T-helper 2 cell treated with Interferon-gamma antibody and Interleukin-4, amounts not matched to agents 5 μg/mL and 100 μg/mL, for 36 hours (primary cell): Measurements from ENCODE around the gene ZNF618.
"Not testable (repeated sequence)": the region's sequence is repeated elsewhere in the genome, so short reads cannot be mapped to it uniquely, and the experiment has no call there.

Experiments used
- DNase-seq: peaks from one replicate; pipeline ENCODE4 v3.0.0; 2021; ENCODE audit warnings: low spot score
- H3K27ac Mint-ChIP-seq: one replicate; pipeline ENCODE4 v1.8.0; 2021; ENCODE audit warnings: mild to moderate bottlenecking, mixed read lengths
- H3K27me3 Mint-ChIP-seq: one replicate; pipeline ENCODE4 v1.8.0; 2021; ENCODE audit warnings: low read depth, mixed read lengths
- H3K36me3 Mint-ChIP-seq: one replicate; pipeline ENCODE4 v1.8.0; 2021; ENCODE audit warnings: low read depth, mixed read lengths
- H3K4me1 Mint-ChIP-seq: one replicate; pipeline ENCODE4 v1.8.0; 2021; ENCODE audit warnings: low read depth, mixed read lengths
- H3K4me3 Mint-ChIP-seq: one replicate; pipeline ENCODE4 v1.8.0; 2022; ENCODE audit warnings: mild to moderate bottlenecking, moderate library complexity, mixed read lengths
- H3K9me3 Mint-ChIP-seq: one replicate; pipeline ENCODE4 v1.8.0; 2021; ENCODE audit warnings: mixed read lengths

ZNF618 gene

DNA sequence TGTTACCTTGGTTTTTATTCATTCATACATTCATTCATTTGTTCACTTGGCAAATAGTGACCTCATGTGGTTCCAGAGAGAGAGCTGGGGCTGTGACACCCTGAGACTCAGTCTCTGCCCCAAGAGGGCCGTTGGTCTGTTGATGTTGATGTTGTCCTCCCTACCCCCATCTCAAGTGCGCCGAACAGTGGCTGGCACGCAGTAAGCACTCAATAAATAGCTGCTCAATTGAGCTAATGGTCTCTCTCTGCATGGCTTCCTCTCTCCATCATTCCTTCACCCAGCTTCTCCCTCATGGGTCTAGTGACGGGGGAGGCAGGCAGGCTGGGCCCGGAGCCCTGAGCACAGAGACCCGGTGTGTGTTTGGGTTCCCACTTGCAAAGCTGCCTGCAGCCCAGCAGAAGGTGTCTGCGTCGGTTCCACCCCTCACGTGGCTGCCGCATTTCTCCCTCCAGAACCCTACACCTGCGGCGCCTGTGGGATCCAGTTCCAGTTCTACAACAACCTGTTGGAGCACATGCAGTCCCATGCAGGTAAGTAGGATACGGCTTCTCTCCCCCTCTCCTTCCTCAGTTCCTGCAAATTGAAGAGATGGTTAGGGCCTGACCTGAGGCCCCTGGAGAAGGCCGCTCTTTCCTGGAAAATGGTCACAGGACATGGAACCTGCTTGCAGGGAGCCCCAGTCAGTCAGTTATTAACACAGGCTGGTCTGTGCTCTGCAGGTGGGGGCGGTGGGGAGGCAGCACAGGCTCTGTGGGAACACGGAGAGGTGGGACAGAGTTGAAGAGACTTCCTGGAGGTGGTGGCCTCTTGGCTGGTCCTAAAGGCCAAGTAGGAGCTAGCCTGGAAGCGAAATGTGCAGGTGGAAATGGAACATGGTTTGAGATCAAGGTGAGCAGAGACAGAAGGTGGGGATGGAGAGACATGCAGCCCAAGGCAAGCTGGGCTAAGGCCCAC, 160.0 kb downstream of the ZNF618 start:
- H3K27ac Mint-ChIP-seq: no peak overlapping the region
- DNase-seq: no peak
- H3K36me3 Mint-ChIP-seq: no peaks in the 10 kb centered on the region
- H3K9me3 Mint-ChIP-seq: no peaks in the 10 kb centered on the region
- H3K4me1 Mint-ChIP-seq: no peaks in the 10 kb centered on the region
- no peak overlapping the region for H3K4me3 Mint-ChIP-seq
- no peaks in the 10 kb centered on the region for H3K27me3 Mint-ChIP-seq

DNA sequence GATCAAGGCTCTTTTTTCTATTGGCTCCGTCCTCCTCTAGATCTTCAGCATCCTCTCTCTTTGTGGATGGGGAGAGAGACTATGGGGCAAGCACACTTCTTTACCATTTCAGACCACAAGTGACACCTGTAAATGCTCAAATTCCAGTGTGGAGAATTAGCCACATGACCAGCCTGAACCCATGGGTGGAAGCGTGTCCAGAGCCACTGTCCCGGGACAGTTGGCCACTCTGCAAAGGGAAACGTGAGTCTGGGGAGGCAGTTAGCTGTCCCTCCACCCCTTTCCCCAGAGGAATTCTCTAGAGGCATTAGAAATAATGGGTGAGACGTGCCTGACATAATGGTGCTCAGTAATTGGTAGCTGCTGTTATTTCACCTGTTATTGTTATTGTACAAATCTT, 161.1 kb downstream of the ZNF618 start:
- Mint-ChIP-seq H3K4me3 (no peak overlapping the region), H3K36me3 (no peaks in the 10 kb centered on the region), H3K9me3 (no peaks in the 10 kb centered on the region), H3K4me1 (no peaks in the 10 kb centered on the region), H3K27ac (no peak overlapping the region), H3K27me3 (no peaks in the 10 kb centered on the region)
- DNase-seq: no peak

DNA sequence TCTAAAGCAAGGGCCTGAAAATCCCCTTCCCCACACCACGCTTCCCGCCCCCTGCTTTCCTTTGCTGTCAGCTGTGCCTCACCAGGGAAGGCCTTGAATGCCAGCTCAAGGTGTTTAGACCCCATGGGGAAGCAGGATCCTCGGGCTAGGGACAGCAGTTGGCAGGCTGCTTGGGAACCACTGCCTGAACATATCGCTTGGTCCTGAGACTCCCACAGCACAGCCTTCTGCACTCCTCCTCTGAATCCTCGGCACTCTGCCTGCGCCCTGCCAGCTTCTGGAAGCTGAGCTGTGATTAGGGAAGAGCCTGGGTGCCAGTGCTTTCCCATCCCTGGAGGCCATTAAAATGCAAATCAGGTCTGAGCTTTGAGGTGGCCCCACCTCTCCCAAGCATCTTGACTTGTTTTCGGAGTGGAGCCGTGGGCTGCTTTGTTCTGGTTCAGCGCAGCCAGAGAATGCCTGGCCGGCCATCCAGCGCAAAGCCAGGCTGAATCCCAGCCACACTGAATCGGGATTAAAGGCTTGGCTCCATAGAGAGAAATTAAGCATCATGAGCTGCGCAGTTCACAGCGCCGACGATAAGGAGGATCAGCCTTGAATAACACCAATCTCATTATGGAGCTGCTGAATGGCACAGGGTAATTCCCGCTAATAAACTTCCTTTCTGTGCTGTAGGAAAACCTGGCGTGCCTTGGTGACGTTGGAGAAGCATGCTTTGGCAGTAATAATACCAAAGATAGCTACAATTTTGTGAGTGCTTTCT, 162.0 kb downstream of the ZNF618 start:
- Mint-ChIP-seq H3K9me3 (no peaks in the 10 kb centered on the region), H3K27me3 (no peaks in the 10 kb centered on the region), H3K27ac (no peak overlapping the region), H3K4me1 (no peaks in the 10 kb centered on the region), H3K36me3 (no peaks in the 10 kb centered on the region), H3K4me3 (no peak overlapping the region)
- no peak for DNase-seq

DNA sequence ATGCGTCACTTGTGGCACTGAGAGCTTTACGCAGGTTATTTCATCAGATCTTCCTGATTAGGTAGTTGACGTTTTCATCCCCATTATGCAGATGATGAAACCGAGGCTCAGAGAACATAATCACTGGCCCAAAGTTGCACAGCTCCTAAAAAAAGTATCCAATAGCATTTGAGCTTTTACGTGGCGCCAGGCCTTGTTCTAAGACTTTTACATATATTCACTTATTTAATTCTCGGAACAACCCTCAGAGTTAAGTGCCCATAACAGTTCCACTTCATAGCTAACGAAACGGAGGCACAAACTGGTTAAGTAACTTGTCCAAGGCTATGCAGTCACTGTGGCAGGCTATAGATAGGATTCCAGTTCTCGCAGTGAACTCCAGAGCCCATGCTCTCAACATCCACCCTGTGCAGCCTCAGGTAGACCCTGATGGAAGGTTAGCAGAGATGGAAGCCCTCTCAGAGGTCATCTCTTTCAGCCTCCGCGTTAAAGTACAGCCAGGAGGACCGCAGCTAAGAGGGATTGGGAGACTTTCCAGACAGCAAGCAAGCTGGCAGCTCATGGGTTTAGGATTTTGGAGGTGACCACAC, 162.7 kb downstream of the ZNF618 start:
- peak; percentile 2 for DNase-seq
- no peaks in the 10 kb centered on the region for H3K27me3 Mint-ChIP-seq
- H3K9me3 Mint-ChIP-seq: no peaks in the 10 kb centered on the region
- H3K27ac Mint-ChIP-seq: no peak overlapping the region
- H3K36me3 Mint-ChIP-seq: no peaks in the 10 kb centered on the region
- no peaks in the 10 kb centered on the region for H3K4me1 Mint-ChIP-seq
- no peak overlapping the region for H3K4me3 Mint-ChIP-seq

DNA sequence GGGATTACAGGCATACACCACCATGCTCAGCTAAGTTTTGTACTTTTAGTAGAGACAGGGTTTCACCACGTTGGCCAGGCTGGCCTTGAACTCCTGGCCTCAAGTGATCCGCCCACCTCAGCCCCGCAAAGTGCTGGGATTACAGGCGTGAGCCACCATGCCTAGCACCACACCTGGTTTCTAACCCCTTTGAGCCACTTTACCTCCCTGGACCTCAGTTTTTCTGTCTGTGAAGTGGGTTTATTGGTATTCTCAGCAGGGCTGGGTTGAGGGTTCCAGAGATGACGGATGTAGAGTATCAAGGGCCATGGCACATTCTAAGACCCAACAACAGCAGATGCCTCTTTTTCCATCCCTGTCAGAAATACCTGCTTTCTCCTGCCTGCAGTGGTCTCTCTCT, 163.4 kb downstream of the ZNF618 start:
- no peak overlapping the region for H3K27ac Mint-ChIP-seq
- no peak for DNase-seq
- H3K4me1 Mint-ChIP-seq: no peaks in the 10 kb centered on the region
- no peaks in the 10 kb centered on the region for H3K27me3 Mint-ChIP-seq
- no peak overlapping the region for H3K4me3 Mint-ChIP-seq
- no peaks in the 10 kb centered on the region for H3K9me3 Mint-ChIP-seq
- H3K36me3 Mint-ChIP-seq: no peaks in the 10 kb centered on the region

DNA sequence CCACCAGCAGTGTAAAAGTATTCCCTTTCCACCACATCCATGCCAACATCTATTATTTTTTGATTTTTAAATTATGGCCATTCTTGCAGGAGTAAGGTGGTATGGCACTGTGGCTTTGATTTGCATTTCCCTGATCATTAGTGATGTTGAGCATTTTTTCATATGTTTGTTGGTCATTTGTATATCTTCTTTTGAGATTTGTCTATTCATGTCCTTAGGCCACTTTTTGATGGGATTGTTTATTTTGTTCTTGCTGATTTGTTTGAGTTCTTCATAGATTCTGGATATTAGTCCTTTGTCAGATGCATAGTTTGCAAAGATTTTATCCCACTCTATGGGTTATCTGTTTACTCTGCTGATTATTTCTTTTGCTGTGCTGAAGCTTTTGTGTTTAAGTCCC, 167.6 kb downstream of the ZNF618 start:
- H3K4me3 Mint-ChIP-seq, H3K27me3 Mint-ChIP-seq, DNase-seq, H3K36me3 Mint-ChIP-seq, H3K9me3 Mint-ChIP-seq, H3K27ac Mint-ChIP-seq, H3K4me1 Mint-ChIP-seq: not testable (repeated sequence)

DNA sequence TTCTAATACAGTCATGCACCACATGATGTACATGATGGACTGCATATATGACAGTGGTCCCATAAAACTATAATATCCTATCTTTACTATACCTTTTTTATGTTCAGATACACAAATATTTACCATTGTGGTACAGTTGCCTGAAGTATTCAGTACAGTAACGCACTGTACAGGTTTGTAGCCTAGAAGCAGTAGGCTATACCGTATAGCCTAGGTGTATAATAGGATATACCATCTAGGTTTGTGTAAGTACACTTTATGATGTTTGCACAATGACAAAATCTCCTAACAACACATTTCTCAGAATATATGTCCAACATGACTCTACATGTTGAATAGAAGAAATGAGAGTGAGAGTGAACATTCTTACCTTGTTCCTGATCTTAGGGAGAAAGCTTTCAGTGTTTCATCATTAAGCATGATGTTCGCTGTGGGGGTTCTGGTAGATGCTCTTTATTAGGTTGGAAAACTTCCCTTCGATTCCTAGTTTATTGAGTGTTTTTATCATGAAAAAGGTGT, 170.2 kb downstream of the ZNF618 start:
- H3K9me3 Mint-ChIP-seq: no peaks in the 10 kb centered on the region
- peaks cover 2% of the 10 kb centered on the region for H3K27me3 Mint-ChIP-seq
- no peak for DNase-seq
- no peaks in the 10 kb centered on the region for H3K36me3 Mint-ChIP-seq
- H3K4me1 Mint-ChIP-seq: no peaks in the 10 kb centered on the region
- H3K27ac Mint-ChIP-seq: no peak overlapping the region
- H3K4me3 Mint-ChIP-seq: no peak overlapping the region

DNA sequence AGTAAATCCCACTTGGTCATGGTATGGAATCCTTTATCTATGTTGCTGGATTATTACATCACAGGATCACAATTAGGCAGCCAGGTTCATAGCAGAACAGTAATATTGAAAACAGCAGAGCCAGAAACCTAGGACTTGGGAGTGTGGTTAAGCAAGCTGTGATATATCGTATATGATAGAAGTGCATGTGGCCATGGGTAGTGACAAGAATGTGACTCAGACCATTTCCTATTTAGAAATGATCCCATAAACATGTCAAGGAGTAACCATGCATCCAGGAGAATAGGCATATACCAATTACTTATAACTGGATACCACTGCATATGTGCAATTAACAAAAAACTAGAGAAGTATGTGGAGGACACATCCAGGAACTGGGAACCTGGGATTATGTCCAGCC, 170.8 kb downstream of the ZNF618 start:
- Mint-ChIP-seq H3K9me3 (no peaks in the 10 kb centered on the region), H3K27ac (no peak overlapping the region), H3K36me3 (no peaks in the 10 kb centered on the region), H3K4me1 (no peaks in the 10 kb centered on the region), H3K27me3 (peaks cover 2% of the 10 kb centered on the region), H3K4me3 (no peak overlapping the region)
- no peak for DNase-seq

DNA sequence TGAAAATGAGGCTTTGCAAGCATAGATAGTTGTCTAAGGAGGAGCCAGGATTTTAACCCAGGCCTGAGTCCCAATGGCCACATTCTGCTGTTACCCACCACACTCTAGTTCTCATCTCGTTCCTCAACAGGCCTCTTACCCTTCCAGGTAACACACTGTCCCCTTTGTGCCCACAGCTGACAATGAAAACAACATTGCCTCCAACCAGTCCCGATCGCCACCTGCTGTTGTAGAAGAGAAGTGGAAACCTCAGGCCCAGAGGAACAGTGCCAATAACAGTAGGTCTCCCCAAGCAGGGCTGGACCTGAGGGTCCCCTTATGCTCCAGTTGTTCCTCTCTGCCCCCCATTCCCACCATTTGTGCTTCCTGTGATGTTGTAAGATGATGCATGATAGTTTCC, 171.6 kb downstream of the ZNF618 start:
- H3K36me3 Mint-ChIP-seq: no peaks in the 10 kb centered on the region
- no peak for DNase-seq
- H3K4me3 Mint-ChIP-seq: no peak overlapping the region
- H3K9me3 Mint-ChIP-seq: no peaks in the 10 kb centered on the region
- peaks cover 2% of the 10 kb centered on the region for H3K27me3 Mint-ChIP-seq
- no peak overlapping the region for H3K27ac Mint-ChIP-seq
- no peaks in the 10 kb centered on the region for H3K4me1 Mint-ChIP-seq

DNA sequence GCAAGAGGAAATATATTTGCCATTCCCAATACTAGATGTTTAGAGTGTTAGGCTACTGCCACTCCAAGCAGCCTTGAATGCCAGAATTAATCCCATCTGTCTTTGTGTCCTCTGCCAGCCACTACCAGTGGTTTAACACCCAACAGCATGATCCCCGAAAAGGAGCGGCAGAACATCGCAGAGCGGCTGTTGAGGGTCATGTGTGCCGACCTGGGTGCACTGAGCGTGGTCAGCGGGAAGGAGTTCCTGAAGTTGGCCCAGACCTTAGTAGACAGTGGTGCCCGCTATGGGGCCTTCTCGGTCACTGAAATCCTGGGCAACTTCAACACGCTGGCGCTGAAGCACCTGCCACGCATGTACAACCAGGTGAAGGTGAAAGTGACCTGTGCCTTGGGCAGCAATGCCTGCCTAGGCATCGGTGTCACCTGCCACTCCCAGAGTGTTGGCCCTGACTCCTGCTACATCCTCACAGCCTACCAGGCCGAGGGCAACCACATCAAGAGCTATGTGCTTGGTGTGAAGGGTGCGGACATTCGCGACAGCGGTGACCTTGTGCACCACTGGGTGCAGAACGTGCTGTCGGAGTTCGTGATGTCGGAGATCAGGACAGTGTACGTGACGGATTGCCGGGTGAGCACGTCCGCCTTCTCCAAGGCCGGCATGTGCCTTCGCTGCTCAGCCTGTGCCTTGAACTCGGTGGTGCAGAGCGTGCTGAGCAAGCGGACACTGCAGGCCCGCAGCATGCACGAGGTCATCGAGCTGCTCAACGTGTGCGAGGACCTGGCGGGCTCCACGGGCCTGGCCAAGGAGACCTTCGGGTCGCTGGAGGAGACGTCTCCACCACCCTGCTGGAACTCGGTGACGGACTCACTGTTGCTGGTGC, 172.7 kb downstream of the ZNF618 start:
- DNase-seq: no peak
- H3K27me3 Mint-ChIP-seq: peaks cover 2% of the 10 kb centered on the region
- H3K4me3 Mint-ChIP-seq: no peak overlapping the region
- H3K4me1 Mint-ChIP-seq: no peaks in the 10 kb centered on the region
- H3K9me3 Mint-ChIP-seq: no peaks in the 10 kb centered on the region
- H3K36me3 Mint-ChIP-seq: no peaks in the 10 kb centered on the region
- H3K27ac Mint-ChIP-seq: no peak overlapping the region

DNA sequence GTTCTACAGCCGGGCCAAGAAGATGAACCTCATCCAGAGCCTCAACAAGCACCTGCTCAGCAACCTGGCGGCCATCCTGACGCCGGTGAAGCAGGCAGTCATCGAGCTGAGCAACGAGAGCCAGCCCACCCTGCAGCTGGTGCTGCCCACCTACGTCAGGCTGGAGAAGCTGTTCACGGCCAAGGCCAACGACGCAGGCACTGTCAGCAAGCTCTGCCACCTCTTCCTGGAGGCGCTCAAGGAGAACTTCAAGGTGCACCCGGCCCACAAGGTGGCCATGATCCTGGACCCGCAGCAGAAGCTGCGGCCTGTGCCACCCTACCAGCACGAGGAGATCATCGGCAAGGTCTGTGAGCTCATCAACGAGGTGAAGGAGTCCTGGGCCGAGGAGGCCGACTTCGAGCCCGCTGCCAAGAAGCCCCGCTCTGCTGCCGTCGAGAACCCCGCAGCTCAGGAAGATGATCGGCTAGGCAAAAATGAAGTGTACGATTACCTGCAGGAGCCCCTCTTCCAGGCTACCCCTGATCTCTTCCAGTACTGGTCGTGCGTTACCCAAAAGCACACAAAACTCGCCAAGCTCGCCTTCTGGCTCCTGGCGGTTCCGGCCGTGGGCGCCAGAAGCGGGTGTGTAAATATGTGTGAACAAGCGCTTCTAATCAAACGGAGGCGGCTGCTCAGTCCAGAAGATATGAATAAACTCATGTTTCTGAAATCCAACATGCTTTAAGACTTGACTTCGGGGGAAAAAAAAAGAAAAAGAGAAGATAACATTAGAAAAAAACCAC, 173.5 kb downstream of the ZNF618 start:
- Mint-ChIP-seq H3K27ac (no peak overlapping the region), H3K4me1 (no peaks in the 10 kb centered on the region), H3K4me3 (no peak overlapping the region)

DNA sequence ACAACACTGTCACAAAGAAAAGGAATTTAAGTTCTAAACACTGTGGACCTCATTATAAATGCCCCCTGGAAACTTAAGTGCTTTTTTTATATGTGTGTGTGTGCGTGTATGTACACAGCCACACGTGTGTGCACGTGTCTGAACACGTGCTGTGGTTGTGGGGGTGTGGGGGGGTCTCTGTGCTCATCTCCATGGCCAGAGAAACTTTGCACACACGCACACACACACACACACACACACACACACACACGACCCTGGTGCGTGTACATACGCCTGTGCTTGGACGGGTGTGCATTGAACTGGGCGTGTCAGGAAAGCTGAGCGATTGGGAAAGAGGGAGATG, 174.1 kb downstream of the ZNF618 start:
- Mint-ChIP-seq H3K36me3 (no peaks in the 10 kb centered on the region), H3K4me3 (no peak overlapping the region), H3K27ac (no peak overlapping the region), H3K9me3 (no peaks in the 10 kb centered on the region), H3K27me3 (peaks cover 2% of the 10 kb centered on the region), H3K4me1 (no peaks in the 10 kb centered on the region)
- DNase-seq: no peak

More for the DNA sequence above, 173.5 kb downstream of the ZNF618 start:
- Mint-ChIP-seq H3K36me3 (no peaks in the 10 kb centered on the region), H3K9me3 (no peaks in the 10 kb centered on the region), H3K27me3 (peaks cover 2% of the 10 kb centered on the region)
- DNase-seq: no peak

DNA sequence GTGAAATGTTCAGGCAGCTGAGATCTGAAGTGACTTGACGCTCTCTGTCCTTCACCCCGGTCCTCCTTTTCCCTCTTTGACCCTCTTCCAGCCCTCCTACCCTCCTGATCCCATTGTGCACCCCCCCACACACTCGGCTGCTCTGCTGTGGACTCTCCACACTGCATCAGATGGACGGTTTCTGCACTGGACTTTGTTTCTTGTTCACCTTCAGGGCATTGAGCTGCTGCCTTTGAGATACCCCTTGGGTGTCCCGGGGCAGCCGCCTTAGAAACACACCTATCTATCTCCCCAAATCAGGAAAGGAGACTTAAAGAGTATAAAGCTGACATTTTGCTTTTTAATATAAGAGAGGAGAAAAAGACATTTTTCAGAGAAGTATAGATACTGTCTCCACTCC, 174.5 kb downstream of the ZNF618 start:
- Mint-ChIP-seq H3K4me1 (no peaks in the 10 kb centered on the region), H3K36me3 (no peaks in the 10 kb centered on the region), H3K4me3 (no peak overlapping the region), H3K27ac (no peak overlapping the region), H3K9me3 (no peaks in the 10 kb centered on the region), H3K27me3 (peaks cover 2% of the 10 kb centered on the region)
- DNase-seq: no peak
